Endodermal cell (in vitro differentiated cells): ENCODE measurements around the gene CLCN1. TPM values are rescaled to one million over a fixed set of nuclear protein-coding genes. Genes with fewer than 3 reads are reported as not detected.
A peak's percentile ranks its signal among the peaks of the same experiment; 100 is the strongest.

Experiments used
- DNase-seq: peaks from one replicate; pipeline ENCODE4 v3.0.0-alpha.2; 2017
- H3K27ac ChIP-seq: 2 replicates; pipeline ENCODE4 v1.5.1; 2013; ENCODE audit warnings: mild to moderate bottlenecking, low read depth, low read length, moderate library complexity
- H3K27me3 ChIP-seq: 2 replicates; pipeline ENCODE4 v1.6.1; 2013; ENCODE audit warnings: mild to moderate bottlenecking, low read length, moderate library complexity; ENCODE audit not compliant: insufficient read depth, control insufficient read depth, poor library complexity, severe bottlenecking
- H3K36me3 ChIP-seq: 2 replicates; pipeline ENCODE4 v1.7.0; 2013; ENCODE audit warnings: mild to moderate bottlenecking, low read length, moderate library complexity; ENCODE audit not compliant: control insufficient read depth, insufficient read depth
- H3K4me1 ChIP-seq: one replicate; pipeline ENCODE4 v1.7.0; 2013; ENCODE audit warnings: low read length; ENCODE audit not compliant: control insufficient read depth, insufficient read depth
- H3K4me3 ChIP-seq: 2 replicates; pipeline ENCODE4 v1.5.1; 2013; ENCODE audit warnings: mild to moderate bottlenecking, low read length, moderate library complexity
- H3K9ac ChIP-seq: 2 replicates; pipeline ENCODE4 v1.6.1; 2013; ENCODE audit warnings: mild to moderate bottlenecking, low read length, moderate library complexity; ENCODE audit not compliant: poor library complexity, severe bottlenecking; ENCODE audit errors: extremely low read depth
- H3K9me3 ChIP-seq: 2 replicates; pipeline ENCODE4 v1.6.1; 2013; ENCODE audit warnings: mild to moderate bottlenecking, low read length, moderate library complexity; ENCODE audit not compliant: control insufficient read depth
- H3K27ac Mint-ChIP-seq: 2 replicates; pipeline ENCODE4 v1.8.0; 2020; ENCODE audit warnings: mixed read lengths
- H3K27me3 Mint-ChIP-seq: 2 replicates; pipeline ENCODE4 v1.8.0; 2021; ENCODE audit warnings: mild to moderate bottlenecking, mixed read lengths; ENCODE audit not compliant: insufficient read depth
- H3K36me3 Mint-ChIP-seq: 2 replicates; pipeline ENCODE4 v1.8.0; 2020; ENCODE audit warnings: low read depth, mixed read lengths
- H3K4me1 Mint-ChIP-seq: 2 replicates; pipeline ENCODE4 v1.8.0; 2020; ENCODE audit warnings: mixed read lengths
- H3K4me3 Mint-ChIP-seq: 2 replicates; pipeline ENCODE4 v1.8.0; 2020; ENCODE audit warnings: mild to moderate bottlenecking, moderate library complexity, mixed read lengths
- H3K9me3 Mint-ChIP-seq: 2 replicates; pipeline ENCODE4 v1.8.0; 2020; ENCODE audit warnings: mild to moderate bottlenecking, mixed read lengths
- CTCF ChIP-seq: fragments of 200-600 bp; sonication (generic); conservative IDR thresholded peaks from 2 replicates; pipeline ENCODE4 v1.5.0; 2021; ENCODE audit warnings: antibody characterized with exemption, mild to moderate bottlenecking
- WGBS, 2 experiments: methylation state at CpG; one replicate each; pipeline versions ENCODE4 v1.1.5 to v1.1.7; 2013; ENCODE audit warnings: missing lambda C conversion rate in 2 of 2, mixed read lengths in 1 of 2; ENCODE audit not compliant: insufficient coverage in 1 of 2, insufficient read length in 1 of 2; 5-methylcytosine and 5-hydroxymethylcytosine counted together
- total RNA-seq, 2 donors: library from RNA; stranded (reverse); fragmentation: NEBNext Ultra II Directional in 1 of 2; extraction: Animal tissue kit (Norgen Biotek cat#: 25700) in 1 of 2; gene quantifications; 2 replicates in 1 of 2; 3 replicates in 1 of 2; pipeline ENCODE4 v1.2.1, GENCODE V29; 2021

The CLCN1 gene
- total RNA-seq, 2 donors from 2014 or later = 0.53 TPM; not detected in 1

- peaks cover 4% of the 10 kb centered on the region for H3K4me1 ChIP-seq
- 92 to 96% methylated on average over 6 to 11 of the region's 11 CpGs for WGBS, 2 experiments
- Mint-ChIP-seq H3K9me3 (peaks cover 14% of the 10 kb centered on the region), H3K4me1 (peaks cover 30% of the 10 kb centered on the region), H3K27ac (no peak overlapping the region), H3K36me3 (peaks cover 12% of the 10 kb centered on the region), H3K4me3 (no peak overlapping the region), H3K27me3 (peaks cover 30% of the 10 kb centered on the region)
- no peak overlapping the region for H3K4me3 ChIP-seq
- H3K9ac ChIP-seq = no peak overlapping the region
- peaks cover 6% of the 10 kb centered on the region for H3K9me3 ChIP-seq
- H3K27ac ChIP-seq = no peak overlapping the region
- DNase-seq = no peak
- TF ChIP-seq CTCF = no peak
- H3K27me3 ChIP-seq = peaks cover 11% of the 10 kb centered on the region
- H3K36me3 ChIP-seq = peaks cover 8% of the 10 kb centered on the region
Observed at GRCh38 chr7:143285806-143286521, 29.9 kb upstream of the CLCN1 start.

- peaks cover 13% of the 10 kb centered on the region for H3K36me3 ChIP-seq
- H3K4me3 ChIP-seq = no peak overlapping the region
- peaks cover 11% of the 10 kb centered on the region for H3K27me3 ChIP-seq
- H3K4me3 Mint-ChIP-seq = no peak overlapping the region
- WGBS, 2 experiments = 83% methylated on average over 6 of the region's 6 CpGs; no CpG with 5 or more reads in 1 of the 2 experiments
- no peak overlapping the region for H3K9ac ChIP-seq
- H3K9me3 ChIP-seq = peaks cover 6% of the 10 kb centered on the region
- H3K27ac Mint-ChIP-seq = no peak overlapping the region
- H3K36me3 Mint-ChIP-seq = peaks cover 18% of the 10 kb centered on the region
- peaks cover 4% of the 10 kb centered on the region for H3K4me1 ChIP-seq
- no peak overlapping the region for H3K27ac ChIP-seq
- TF ChIP-seq CTCF = no peak
- peaks cover 30% of the 10 kb centered on the region for H3K4me1 Mint-ChIP-seq
- H3K9me3 Mint-ChIP-seq = peaks cover 14% of the 10 kb centered on the region
- H3K27me3 Mint-ChIP-seq = peaks cover 30% of the 10 kb centered on the region
- DNase-seq = no peak
Observed at GRCh38 chr7:143286522-143286890, 29.4 kb upstream of the CLCN1 start.

DNA sequence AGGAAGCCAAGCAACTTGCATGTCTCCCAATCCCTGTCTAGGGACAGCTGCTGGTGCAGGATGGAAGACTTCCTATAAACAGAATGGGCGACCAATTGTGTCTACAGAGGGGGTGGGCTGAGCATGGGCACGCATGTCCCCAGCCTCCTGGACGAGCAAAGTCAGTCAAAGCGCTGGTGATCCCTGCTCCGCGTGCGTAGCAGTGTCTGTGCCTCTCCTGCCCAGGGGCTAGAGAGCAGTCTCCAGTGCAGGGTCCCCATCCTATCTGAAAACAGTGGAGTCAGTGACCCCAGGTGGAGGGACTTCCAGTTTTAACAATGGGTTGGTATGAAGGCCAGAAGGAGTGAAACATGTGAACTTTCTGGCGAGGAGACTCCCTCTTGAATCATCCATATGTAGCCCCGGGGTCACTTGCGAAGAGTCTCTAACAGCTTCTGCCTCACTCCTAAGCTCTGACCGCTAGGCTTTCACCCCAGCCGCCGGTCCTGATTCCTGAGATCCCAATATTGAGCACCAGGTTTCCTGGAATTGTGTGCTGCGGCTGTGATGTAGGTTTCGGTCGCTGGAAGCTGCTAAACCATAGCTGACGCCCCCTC lies 28.5 kb upstream of the CLCN1 start:
- peak overlapping the region; percentile 5 for H3K27ac Mint-ChIP-seq
- H3K9ac ChIP-seq = no peak overlapping the region
- peaks cover 4% of the 10 kb centered on the region for H3K4me1 ChIP-seq
- peaks cover 30% of the 10 kb centered on the region for H3K27me3 Mint-ChIP-seq
- peaks cover 25% of the 10 kb centered on the region for H3K36me3 Mint-ChIP-seq
- peak overlapping the region; percentile 72 for H3K4me3 ChIP-seq
- H3K27me3 ChIP-seq = peaks cover 11% of the 10 kb centered on the region
- peaks cover 22% of the 10 kb centered on the region for H3K36me3 ChIP-seq
- TF ChIP-seq CTCF = no peak
- H3K27ac ChIP-seq = no peak overlapping the region
- H3K4me3 Mint-ChIP-seq = peak overlapping the region; percentile 88
- 92% methylated on average over 14 to 17 of the region's 17 CpGs for WGBS, 2 experiments
- H3K4me1 Mint-ChIP-seq = peaks cover 30% of the 10 kb centered on the region
- no peak for DNase-seq
- H3K9me3 ChIP-seq = peaks cover 6% of the 10 kb centered on the region
- peaks cover 14% of the 10 kb centered on the region for H3K9me3 Mint-ChIP-seq
